Heart left ventricle (tissue), 16 donors: ENCODE measurements around the gene OR52E5. TPM values are rescaled to one million over a fixed set of nuclear protein-coding genes. Genes with fewer than 3 reads are reported as not detected.

Experiments
- ATAC-seq, 4 donors: fragments of 200-7000 bp; cut with Tn5 transposase; one replicate each; pipeline ENCODE4 v1.9.1; 2020 to 2022; ENCODE audit warnings: moderate library complexity in 4 of 4, mild to moderate bottlenecking in 3 of 4, moderate number of reproducible peaks in 1 of 4
- DNase-seq, 5 donors: peaks; one replicate each; pipeline ENCODE4 v3.0.0-alpha.2; 2020
- H3K27ac ChIP-seq, 12 donors: fragments of 200-600 bp; sonication (generic) in 4 of 12; one replicate each; pipeline versions ENCODE4 v1.5.0 to v1.8.0; 2016 to 2022; ENCODE audit warnings: mild to moderate bottlenecking in 2 of 12
- H3K27me3 ChIP-seq, 9 donors: fragments of 200-600 bp; sonication (generic) in 2 of 9; one replicate each; pipeline versions ENCODE4 v1.5.1 to v1.8.0; 2016 to 2022; ENCODE audit warnings: mild to moderate bottlenecking in 3 of 9
- H3K36me3 ChIP-seq, 9 donors: fragments of 200-600 bp; sonication (generic) in 2 of 9; one replicate each; pipeline versions ENCODE4 v1.5.0 to v1.8.0; 2018 to 2022; ENCODE audit warnings: mild to moderate bottlenecking in 2 of 9
- H3K4me1 ChIP-seq, 12 donors: fragments of 200-600 bp; sonication (generic) in 4 of 12; one replicate each; pipeline versions ENCODE4 v1.5.0 to v1.8.0; 2016 to 2022; ENCODE audit warnings: mild to moderate bottlenecking in 3 of 12
- H3K4me3 ChIP-seq, 12 donors: fragments of 200-600 bp; sonication (generic) in 4 of 12; one replicate each; pipeline versions ENCODE4 v1.5.0 to v1.8.0; 2017 to 2022; ENCODE audit warnings: mild to moderate bottlenecking in 9 of 12, moderate library complexity in 4 of 12
- H3K9me3 ChIP-seq, 12 donors: fragments of 200-600 bp; sonication (generic) in 4 of 12; one replicate each; pipeline versions ENCODE4 v1.5.0 to v1.8.0; 2016 to 2022; ENCODE audit warnings: mild to moderate bottlenecking in 1 of 12
- POLR2A ChIP-seq, 2 donors: fragments of 450-650 bp; IDR thresholded peaks; one replicate each; pipeline ENCODE4 v1.6.1; 2017; ENCODE audit warnings: antibody characterized with exemption in 2 of 2, mild to moderate bottlenecking in 2 of 2, moderate library complexity in 2 of 2
- WGBS, 4 donors: extraction: QIAGEN DNeasy Blood & Tissue Kit in 2 of 4; methylation state at CpG; one replicate each; pipeline versions ENCODE4 v1.1.5 to v1.1.7; 2013 to 2018; 5-methylcytosine and 5-hydroxymethylcytosine counted together
- intact Hi-C, 10 donors: fragments of 100-400 bp; cut with DNase I; formaldehyde crosslinking; loops; one replicate each; pipeline versions ENCODE4 v1.11.1 to v1.14.2; 2022
- polyA plus RNA-seq, 2 donors: library from polyadenylated mRNA; stranded (reverse); fragments of 200-250 nt; gene quantifications; one replicate each; pipeline ENCODE4 v1.2.3, GENCODE V29; 2013
- total RNA-seq, 9 donors: library from RNA; depleted of rRNA in 2 of 9; stranded (reverse); fragments of >200 nt in 2 of 9; fragmentation: NEBNext Ultra II Directional in 3 of 9; extraction: Animal tissue kit (Norgen Biotek cat#: 25700) in 3 of 9; gene quantifications; one replicate each; pipeline versions ENCODE4 v1.1.0 to v1.2.4, GENCODE V29; 2016 to 2023
- TF ChIP-seq, protein P1 (sequence below), 12 donors: fragments of 200-600 bp; sonication (generic) in 4 of 12; IDR thresholded peaks; one replicate each; pipeline versions ENCODE4 v1.5.0 to v1.8.0; 2018 to 2022; ENCODE audit warnings: antibody characterized with exemption in 12 of 12, mild to moderate bottlenecking in 5 of 12
- donor health status: ischemic (EF 13 %, LVEDD 7.1; RV severe dilation, severe dysfunction).
- donor health status: healthy with polysubstance abuse.
- donor health status: DM: no; HTN: yes; CAD: no.
- donor health status: DM: no; HTN: no; CAD: no.
- donor health status: ischemic (EF 25% LVEDD 6.9; RV normal size, moderate dysfunction).
- donor health status: ischemic (EF 25% LVEDD 5.7; RV mildly dilated, moderate dysfunction).
- donor health status: healthy.
- donor health status: DM: yes; HTN: yes; CAD: no.
- donor health status: ischemic (EF 35%, LVEDD 5.7; RV mildly dilated, moderate dysfunction).
- donor health status: nonischemic (EF 11% LVEDD 7.7; RV severe dilation, severe dysfunction).
- donor health status: DM: yes; HTN: yes; CAD: no.
- donor health status: PGD.
- donor health status: ischemic (EF 29% LVEDD 5.4; RV normal size, mild dysfunction).
- donor health status: nonischemic (EF 23%, LVEDD 6.1; RV moderate dilation, normal function).

OR52E5 gene
- total and polyA plus RNA-seq, 11 donors, result not detected

DNA sequence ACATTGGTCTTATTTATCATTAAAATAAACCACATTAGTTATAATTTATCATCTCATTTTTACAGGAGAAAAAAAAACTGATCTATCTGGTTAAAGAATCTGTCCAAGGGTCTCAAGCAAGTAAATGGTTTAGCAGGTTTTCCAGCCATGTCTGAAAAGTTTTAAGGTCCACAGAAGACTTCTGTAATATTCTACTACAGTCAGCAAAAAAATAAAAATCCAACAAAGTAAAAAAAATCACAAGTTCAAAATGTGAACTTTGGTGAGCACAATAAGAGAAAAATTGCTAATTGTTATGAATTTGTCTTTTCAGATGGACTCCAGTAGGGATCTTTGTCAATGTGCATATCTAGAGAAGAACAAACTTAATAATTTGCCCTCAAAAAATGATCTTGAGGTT is 11.3 kb upstream of the OR52E5 start:
- Histone ChIP-seq H3K9me3 (no peaks in the 10 kb centered on the region), H3K4me3 (no peak overlapping the region), H3K4me1 (no peaks in the 10 kb centered on the region), H3K27ac (no peak overlapping the region), H3K36me3 (no peaks in the 10 kb centered on the region), H3K27me3 (no peaks in the 10 kb centered on the region)
- ATAC-seq (no peak), DNase-seq (no peak)
- no peak for TF ChIP-seq POLR2A (IDR thresholded peaks at IDR 0.05)
- TF ChIP-seq, protein P1, sequence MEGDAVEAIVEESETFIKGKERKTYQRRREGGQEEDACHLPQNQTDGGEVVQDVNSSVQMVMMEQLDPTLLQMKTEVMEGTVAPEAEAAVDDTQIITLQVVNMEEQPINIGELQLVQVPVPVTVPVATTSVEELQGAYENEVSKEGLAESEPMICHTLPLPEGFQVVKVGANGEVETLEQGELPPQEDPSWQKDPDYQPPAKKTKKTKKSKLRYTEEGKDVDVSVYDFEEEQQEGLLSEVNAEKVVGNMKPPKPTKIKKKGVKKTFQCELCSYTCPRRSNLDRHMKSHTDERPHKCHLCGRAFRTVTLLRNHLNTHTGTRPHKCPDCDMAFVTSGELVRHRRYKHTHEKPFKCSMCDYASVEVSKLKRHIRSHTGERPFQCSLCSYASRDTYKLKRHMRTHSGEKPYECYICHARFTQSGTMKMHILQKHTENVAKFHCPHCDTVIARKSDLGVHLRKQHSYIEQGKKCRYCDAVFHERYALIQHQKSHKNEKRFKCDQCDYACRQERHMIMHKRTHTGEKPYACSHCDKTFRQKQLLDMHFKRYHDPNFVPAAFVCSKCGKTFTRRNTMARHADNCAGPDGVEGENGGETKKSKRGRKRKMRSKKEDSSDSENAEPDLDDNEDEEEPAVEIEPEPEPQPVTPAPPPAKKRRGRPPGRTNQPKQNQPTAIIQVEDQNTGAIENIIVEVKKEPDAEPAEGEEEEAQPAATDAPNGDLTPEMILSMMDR (IDR thresholded peaks at IDR 0.05), result no peak
- intact Hi-C loops, result no loop called here

DNA sequence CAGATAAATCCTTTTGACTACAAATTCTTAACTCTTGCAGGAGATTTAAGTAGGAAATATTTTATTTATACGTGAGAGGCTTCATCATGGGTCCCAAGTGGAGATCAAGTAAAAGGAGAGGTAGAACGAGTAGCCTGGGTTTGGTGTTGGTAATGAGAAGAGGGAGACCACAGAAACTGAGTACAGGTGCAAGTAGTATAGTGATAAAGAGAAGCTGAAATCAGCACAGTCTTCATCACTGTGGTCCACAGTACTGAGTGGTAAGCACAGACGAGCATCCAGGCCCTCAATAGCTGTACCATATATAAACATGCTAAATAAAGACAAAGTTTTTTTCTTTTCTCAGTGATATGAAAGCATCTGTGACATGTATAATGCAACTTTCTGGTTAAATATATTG is 5.8 kb upstream of the OR52E5 start:
- ATAC-seq (no peak), DNase-seq (no peak)
- no peak overlapping the region for H3K27ac ChIP-seq
- no peaks in the 10 kb centered on the region for H3K36me3 ChIP-seq
- H3K9me3 ChIP-seq, result no peaks in the 10 kb centered on the region
- intact Hi-C loops, result no loop called here
- TF ChIP-seq POLR2A (IDR thresholded peaks at IDR 0.05), result no peak
- TF ChIP-seq, protein P1 (IDR thresholded peaks at IDR 0.05), result no peak
- H3K4me1 ChIP-seq, result no peaks in the 10 kb centered on the region
- 57 to 70% (median 61%) methylated on average over 3 of the region's 3 CpGs for WGBS, 4 donors
- no peak overlapping the region for H3K4me3 ChIP-seq
- H3K27me3 ChIP-seq, result no peaks in the 10 kb centered on the region

DNA sequence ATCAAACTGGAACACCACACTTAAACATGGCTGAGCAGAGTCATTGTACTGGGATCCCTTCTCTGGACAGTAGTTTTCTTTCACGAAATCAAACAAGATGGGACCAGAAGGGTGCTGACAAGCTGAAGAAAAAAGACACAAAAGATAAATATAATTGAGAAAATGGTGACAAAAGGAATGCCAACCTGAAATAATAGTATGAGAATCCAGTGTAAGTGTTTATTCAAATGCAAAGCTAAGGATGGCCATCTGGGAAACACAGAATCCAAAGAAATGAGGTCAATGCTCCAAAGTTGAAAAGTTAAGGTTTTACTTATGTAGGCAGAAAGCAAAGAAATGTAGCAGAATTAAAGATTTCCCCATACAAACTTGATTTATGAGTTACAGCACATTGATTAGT is 5.3 kb upstream of the OR52E5 start:
- H3K9me3 ChIP-seq, result no peaks in the 10 kb centered on the region
- no peak for ATAC-seq
- intact Hi-C loops, result no loop called here
- no peaks in the 10 kb centered on the region for H3K27me3 ChIP-seq
- H3K27ac ChIP-seq, result no peak overlapping the region
- H3K36me3 ChIP-seq, result no peaks in the 10 kb centered on the region
- WGBS, 4 donors, result 50 to 54% (median 52%) methylated on average over 1 of the region's 1 CpG
- TF ChIP-seq, protein P1 (IDR thresholded peaks at IDR 0.05), result no peak
- no peak for TF ChIP-seq POLR2A (IDR thresholded peaks at IDR 0.05)
- H3K4me1 ChIP-seq, result no peaks in the 10 kb centered on the region
- no peak overlapping the region for H3K4me3 ChIP-seq
- no peak for DNase-seq

DNA sequence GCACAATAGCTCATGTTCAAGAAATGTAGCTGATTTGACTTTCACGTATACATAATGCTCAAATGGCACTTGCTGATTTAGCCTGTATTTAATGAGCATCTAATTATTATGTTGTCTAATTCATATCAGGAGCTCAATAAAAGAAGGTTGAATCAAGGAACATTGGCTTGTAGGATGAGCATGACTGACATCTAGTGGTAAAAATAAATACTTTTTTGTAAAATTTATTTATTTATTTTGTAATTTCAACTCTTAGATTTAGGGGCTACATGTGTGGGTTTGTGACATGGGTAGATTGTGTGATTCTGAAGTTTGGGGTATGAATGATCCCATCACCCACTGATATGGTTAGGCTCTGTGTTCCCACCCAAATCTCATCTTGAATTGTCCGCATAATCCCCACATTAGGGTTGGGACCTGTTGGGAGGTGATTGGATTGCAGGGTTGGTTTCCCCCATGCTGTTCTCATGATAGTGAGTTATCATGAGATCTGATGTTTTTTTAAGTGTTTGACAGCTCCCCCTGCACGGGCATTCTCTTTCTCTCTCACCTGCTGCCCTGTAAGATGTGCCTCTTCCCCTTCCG is 1.7 kb upstream of the OR52E5 start:
- intact Hi-C loops, result no loop called here
- ATAC-seq, result no peak
- no peaks in the 10 kb centered on the region for H3K4me1 ChIP-seq
- H3K9me3 ChIP-seq, result no peaks in the 10 kb centered on the region
- 57 to 64% (median 59%) methylated on average over 4 of the region's 4 CpGs for WGBS, 4 donors
- no peak overlapping the region for H3K4me3 ChIP-seq
- no peak overlapping the region for H3K27ac ChIP-seq
- DNase-seq, result no peak
- H3K27me3 ChIP-seq, result no peaks in the 10 kb centered on the region
- H3K36me3 ChIP-seq, result no peaks in the 10 kb centered on the region
- TF ChIP-seq, protein P1 (IDR thresholded peaks at IDR 0.05), result peak in 11 of 12 donors; percentile 14 to 61 (median 47)
- no peak for TF ChIP-seq POLR2A (IDR thresholded peaks at IDR 0.05)
